HepG2 (cell line): ENCODE data around the gene AADAT. TPM values are rescaled to one million over a fixed set of nuclear protein-coding genes. Genes with fewer than 3 reads are reported as not detected.

Source experiments
- ATAC-seq: fragments of 200-7000 bp; cut with Tn5 transposase; 3 replicates; pipeline ENCODE4 v1.9.1; 2020; ENCODE audit warnings: mild to moderate bottlenecking, moderate library complexity
- BruUV-seq: library from RNA; stranded (reverse); fragments of 400-500 nt; replicated peaks from 2 replicates; lab custom pipeline; 2021; lab: Mats Ljungman, UMichigan
- CTCF ChIA-PET: fragments of 300-600 bp; formaldehyde crosslinking; extraction: SDS; loops from one replicate; lab custom pipeline; 2021; ENCODE audit warnings: low total read pairs, inconsistent platforms, low intra/inter-chr PET ratio; lab: Yijun Ruan, JAX
- POLR2A ChIA-PET: fragments of 350-600 bp; sonication (Branson Sonifier 250); formaldehyde crosslinking; loops from one replicate; lab custom pipeline; 2020; ENCODE audit warnings: antibody characterized with exemption, inconsistent platforms; lab: Yijun Ruan, JAX
- DNase-seq: peaks from one replicate; pipeline ENCODE4 v3.0.0-alpha.2; 2015; ENCODE audit warnings: low spot score
- FAIRE-seq: peaks from 3 replicates; lab custom pipeline; 2011; peaks lifted over from hg19 to GRCh38; lab: Jason Lieb, UNC
- H2AFZ ChIP-seq: one replicate; pipeline ENCODE4 v1.6.1; 2011; ENCODE audit warnings: low read length, inconsistent platforms
- H3K27ac ChIP-seq: fragments of 300-600 bp; 3 replicates; pipeline ENCODE4 v1.8.0; 2011; ENCODE audit warnings: mixed run types, mild to moderate bottlenecking, mixed read lengths, low read length, inconsistent platforms; ENCODE audit not compliant: insufficient read depth; ENCODE audit errors: extremely low read length
- H3K27me3 ChIP-seq, 2 experiments: fragments of 200-600 bp in 1 of 2; 2 replicates in 1 of 2; 3 replicates in 1 of 2; pipeline versions ENCODE4 v1.6.0 to v1.8.0; 2011; ENCODE audit warnings: low read length in 2 of 2, mild to moderate bottlenecking in 2 of 2, moderate library complexity in 2 of 2, inconsistent platforms in 1 of 2; ENCODE audit not compliant: insufficient read depth in 2 of 2, control insufficient read depth in 1 of 2
- H3K36me3 ChIP-seq, 2 experiments: fragments of 200-600 bp in 1 of 2; replicated peaks in 1 of 2; 2 replicates in 1 of 2; 3 replicates in 1 of 2; pipeline versions ENCODE4 v1.5.1 to v1.8.0; 2011; ENCODE audit warnings: low read length in 2 of 2, inconsistent platforms in 1 of 2; ENCODE audit not compliant: insufficient read depth in 2 of 2, control insufficient read depth in 1 of 2
- H3K4me1 ChIP-seq: 2 replicates; pipeline ENCODE4 v1.5.1; 2012; ENCODE audit warnings: low read length, inconsistent platforms; ENCODE audit not compliant: insufficient read depth
- H3K4me2 ChIP-seq: 2 replicates; pipeline ENCODE4 v1.6.0; 2011; ENCODE audit warnings: low read depth, low read length, inconsistent platforms
- H3K4me3 ChIP-seq, 3 experiments: fragments of 200-600 bp in 1 of 3; sonication (generic), shearing (Covaris generic) in 1 of 3; replicated peaks in 1 of 3; 2 replicates each; pipeline ENCODE4 v1.5.1; 2011 to 2016; ENCODE audit warnings: low read length in 3 of 3, inconsistent platforms in 2 of 3, low read depth in 2 of 3, mild to moderate bottlenecking in 2 of 3, control low read depth in 1 of 3, mixed read lengths in 1 of 3; ENCODE audit not compliant: insufficient read depth in 1 of 3
- H3K79me2 ChIP-seq: one replicate; pipeline ENCODE4 v1.6.1; 2011; ENCODE audit warnings: low read length, inconsistent platforms; ENCODE audit not compliant: insufficient read depth
- H3K9ac ChIP-seq: 2 replicates; pipeline ENCODE4 v1.6.0; 2011; ENCODE audit warnings: mild to moderate bottlenecking, low read depth, low read length, inconsistent platforms; ENCODE audit not compliant: insufficient read depth
- H3K9me3 ChIP-seq: 2 replicates; pipeline ENCODE4 v1.5.1; 2012; ENCODE audit warnings: mild to moderate bottlenecking, low read length
- H4K20me1 ChIP-seq: 2 replicates; pipeline ENCODE4 v1.6.0; 2011; ENCODE audit warnings: inconsistent platforms, mild to moderate bottlenecking, low read length, moderate library complexity; ENCODE audit not compliant: insufficient read depth
- ASH2L ChIP-seq: fragments of 300-600, 200-600 bp; sonication (generic); IDR thresholded peaks from 2 replicates; pipeline ENCODE4 v1.7.0; 2017; ENCODE audit warnings: low read depth, mild to moderate bottlenecking, moderate library complexity, mixed read lengths, low read length; ENCODE audit not compliant: insufficient read length
- FOXP1 ChIP-seq, 2 experiments: fragments of 450-650 bp in 1 of 2; IDR thresholded peaks; 2 replicates each; pipeline ENCODE4 v1.6.1; 2017 to 2018; ENCODE audit warnings: antibody characterized with exemption in 1 of 2
- KDM2A ChIP-seq: sonication (generic); formaldehyde crosslinking; IDR thresholded peaks from 2 replicates; pipeline ENCODE4 v1.4.0; 2020; ENCODE audit warnings: low read depth, missing genetic modification reagents, borderline replicate concordance
- KLF16 ChIP-seq, 2 experiments: sonication (generic) in 1 of 2; formaldehyde crosslinking in 1 of 2; IDR thresholded peaks; 2 replicates each; pipeline versions ENCODE4 v1.6.1 to v1.8.0; 2016 to 2023; ENCODE audit warnings: missing genetic modification reagents in 2 of 2, missing compliant biosample characterization in 1 of 2
- SMAD9 ChIP-seq: sonication (generic); formaldehyde crosslinking; IDR thresholded peaks from 2 replicates; pipeline ENCODE4 v1.5.1; 2020; ENCODE audit warnings: mild to moderate bottlenecking, missing genetic modification reagents
- TEAD2 ChIP-seq: sonication (generic); formaldehyde crosslinking; IDR thresholded peaks from 2 replicates; pipeline ENCODE4 v1.9.0; 2021; ENCODE audit warnings: missing genetic modification reagents
- ZNF138 ChIP-seq: sonication (generic); formaldehyde crosslinking; IDR thresholded peaks from 2 replicates; pipeline ENCODE4 v1.5.0; 2020; ENCODE audit warnings: mild to moderate bottlenecking, low read depth, missing genetic modification reagents
- ZNF296 ChIP-seq: sonication (generic); formaldehyde crosslinking; conservative IDR thresholded peaks from 2 replicates; pipeline ENCODE4 v1.5.0; 2020; ENCODE audit warnings: mild to moderate bottlenecking, missing genetic modification reagents
- ZNF430 ChIP-seq: sonication (generic); formaldehyde crosslinking; IDR thresholded peaks from 2 replicates; pipeline ENCODE4 v1.9.0; 2021; ENCODE audit warnings: mild to moderate bottlenecking, missing genetic modification reagents
- ZNF761 ChIP-seq: sonication (generic); formaldehyde crosslinking; conservative IDR thresholded peaks from 2 replicates; pipeline ENCODE4 v1.4.0; 2020; ENCODE audit warnings: mild to moderate bottlenecking, missing genetic modification reagents
- WGBS: methylation state at CpG from one replicate; pipeline ENCODE4 v1.1.6; 2017; ENCODE audit warnings: low lambda C conversion rate; 5-methylcytosine and 5-hydroxymethylcytosine counted together
- in situ Hi-C: cut with HindIII; loops from 2 replicates; pipeline ENCODE4 v1.10.0; 2017; ENCODE audit warnings: low pct_unique_long_range_greater_than_20kb; ENCODE audit not compliant: extremely low pct_ligation_motif_present
- intact Hi-C: fragments of 100-400 bp; cut with micrococcal nuclease; formaldehyde crosslinking; loops from one replicate; pipeline ENCODE4 v1.10.0; 2022; ENCODE audit not compliant: unreplicated experiment
- polyA plus RNA-seq, 8 experiments: library from polyadenylated mRNA; depleted of rRNA in 3 of 8; stranded (reverse) in 7 of 8; unstranded in 1 of 8; fragments of >200 nt; fragmentation: Illumina TruSeq in 4 of 8; extraction: Trizol in 4 of 8; gene quantifications; 2 replicates each; pipeline versions ENCODE4 v1.2.1 to v1.2.3, GENCODE V29; 2011 to 2016; ENCODE audit warnings: low read depth in 4 of 8, missing spikeins in 1 of 8, mixed read lengths in 1 of 8; ENCODE audit not compliant: insufficient read depth in 1 of 8
- total RNA-seq, 5 experiments: library from RNA; depleted of rRNA; stranded (reverse); fragments of >200 nt; fragmentation: Illumina TruSeq; extraction: Trizol; gene quantifications; 2 replicates each; pipeline ENCODE4 v1.2.3, GENCODE V29; 2016; ENCODE audit warnings: low read depth in 1 of 5
- TF ChIP-seq, protein P1 (sequence below): sonication (generic); formaldehyde crosslinking; IDR thresholded peaks from 2 replicates; pipeline ENCODE4 v1.8.0; 2022; ENCODE audit warnings: missing genetic modification reagents, mild to moderate bottlenecking, moderate library complexity, borderline replicate concordance
- TF ChIP-seq, protein P2 (sequence below): sonication (generic); formaldehyde crosslinking; IDR thresholded peaks from 2 replicates; pipeline ENCODE4 v1.5.0; 2020; ENCODE audit warnings: mild to moderate bottlenecking, missing genetic modification reagents, moderate library complexity
- TF ChIP-seq, protein P3 (sequence below): sonication (generic); formaldehyde crosslinking; IDR thresholded peaks from 2 replicates; pipeline ENCODE4 v1.4.0; 2020; ENCODE audit warnings: missing genetic modification reagents

The AADAT gene
- total and polyA plus RNA-seq, 2 of the 13 experiments (the other 11 are each of a cell fraction or from before 2014, with no cell fraction given), result 6.1 to 9.1 TPM

GRCh38 chr4:170038769-170039168 lies 51.0 kb downstream of the AADAT start:
- H3K9ac ChIP-seq, result no peak overlapping the region
- H3K27me3 ChIP-seq, result no peaks in the 10 kb centered on the region
- H3K36me3 ChIP-seq, result no peaks in the 10 kb centered on the region
- 22% methylated on average over 4 of the region's 4 CpGs for WGBS
- no peak overlapping the region for H3K27ac ChIP-seq
- in situ Hi-C loops, result no loop called here
- no peaks in the 10 kb centered on the region for H3K79me2 ChIP-seq
- no peak overlapping the region for H2AFZ ChIP-seq
- intact Hi-C loops, result no loop called here
- H4K20me1 ChIP-seq, result no peaks in the 10 kb centered on the region
- ChIA-PET CTCF (no interaction called here), POLR2A (no interaction called here)
- no peak overlapping the region for H3K4me3 ChIP-seq
- FAIRE-seq (no peak), ATAC-seq (no peak), DNase-seq (no peak)
- no peaks in the 10 kb centered on the region for H3K4me1 ChIP-seq
- TF ChIP-seq ASH2L (no peak), KLF16 (CRISPR knock-in tag; IDR thresholded peaks at IDR 0.05) (no peak), FOXP1 (IDR thresholded peaks at IDR 0.05) (no peak), FOXP1 (CRISPR knock-in tag; IDR thresholded peaks at IDR 0.05) (no peak), ZNF138 (CRISPR knock-in tag) (no peak), SMAD9 (CRISPR knock-in tag) (no peak), ZNF296 (CRISPR knock-in tag) (no peak), TEAD2 (CRISPR knock-in tag) (no peak), KDM2A (no peak), ZNF761 (CRISPR knock-in tag) (no peak), ZNF430 (CRISPR knock-in tag) (no peak)
- TF ChIP-seq, protein P1, sequence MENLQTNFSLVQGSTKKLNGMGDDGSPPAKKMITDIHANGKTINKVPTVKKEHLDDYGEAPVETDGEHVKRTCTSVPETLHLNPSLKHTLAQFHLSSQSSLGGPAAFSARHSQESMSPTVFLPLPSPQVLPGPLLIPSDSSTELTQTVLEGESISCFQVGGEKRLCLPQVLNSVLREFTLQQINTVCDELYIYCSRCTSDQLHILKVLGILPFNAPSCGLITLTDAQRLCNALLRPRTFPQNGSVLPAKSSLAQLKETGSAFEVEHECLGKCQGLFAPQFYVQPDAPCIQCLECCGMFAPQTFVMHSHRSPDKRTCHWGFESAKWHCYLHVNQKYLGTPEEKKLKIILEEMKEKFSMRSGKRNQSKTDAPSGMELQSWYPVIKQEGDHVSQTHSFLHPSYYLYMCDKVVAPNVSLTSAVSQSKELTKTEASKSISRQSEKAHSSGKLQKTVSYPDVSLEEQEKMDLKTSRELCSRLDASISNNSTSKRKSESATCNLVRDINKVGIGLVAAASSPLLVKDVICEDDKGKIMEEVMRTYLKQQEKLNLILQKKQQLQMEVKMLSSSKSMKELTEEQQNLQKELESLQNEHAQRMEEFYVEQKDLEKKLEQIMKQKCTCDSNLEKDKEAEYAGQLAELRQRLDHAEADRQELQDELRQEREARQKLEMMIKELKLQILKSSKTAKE (CRISPR knock-in tag), result no peak
- TF ChIP-seq, protein P2, sequence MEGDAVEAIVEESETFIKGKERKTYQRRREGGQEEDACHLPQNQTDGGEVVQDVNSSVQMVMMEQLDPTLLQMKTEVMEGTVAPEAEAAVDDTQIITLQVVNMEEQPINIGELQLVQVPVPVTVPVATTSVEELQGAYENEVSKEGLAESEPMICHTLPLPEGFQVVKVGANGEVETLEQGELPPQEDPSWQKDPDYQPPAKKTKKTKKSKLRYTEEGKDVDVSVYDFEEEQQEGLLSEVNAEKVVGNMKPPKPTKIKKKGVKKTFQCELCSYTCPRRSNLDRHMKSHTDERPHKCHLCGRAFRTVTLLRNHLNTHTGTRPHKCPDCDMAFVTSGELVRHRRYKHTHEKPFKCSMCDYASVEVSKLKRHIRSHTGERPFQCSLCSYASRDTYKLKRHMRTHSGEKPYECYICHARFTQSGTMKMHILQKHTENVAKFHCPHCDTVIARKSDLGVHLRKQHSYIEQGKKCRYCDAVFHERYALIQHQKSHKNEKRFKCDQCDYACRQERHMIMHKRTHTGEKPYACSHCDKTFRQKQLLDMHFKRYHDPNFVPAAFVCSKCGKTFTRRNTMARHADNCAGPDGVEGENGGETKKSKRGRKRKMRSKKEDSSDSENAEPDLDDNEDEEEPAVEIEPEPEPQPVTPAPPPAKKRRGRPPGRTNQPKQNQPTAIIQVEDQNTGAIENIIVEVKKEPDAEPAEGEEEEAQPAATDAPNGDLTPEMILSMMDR (CRISPR knock-in tag), result no peak
- TF ChIP-seq, protein P3, sequence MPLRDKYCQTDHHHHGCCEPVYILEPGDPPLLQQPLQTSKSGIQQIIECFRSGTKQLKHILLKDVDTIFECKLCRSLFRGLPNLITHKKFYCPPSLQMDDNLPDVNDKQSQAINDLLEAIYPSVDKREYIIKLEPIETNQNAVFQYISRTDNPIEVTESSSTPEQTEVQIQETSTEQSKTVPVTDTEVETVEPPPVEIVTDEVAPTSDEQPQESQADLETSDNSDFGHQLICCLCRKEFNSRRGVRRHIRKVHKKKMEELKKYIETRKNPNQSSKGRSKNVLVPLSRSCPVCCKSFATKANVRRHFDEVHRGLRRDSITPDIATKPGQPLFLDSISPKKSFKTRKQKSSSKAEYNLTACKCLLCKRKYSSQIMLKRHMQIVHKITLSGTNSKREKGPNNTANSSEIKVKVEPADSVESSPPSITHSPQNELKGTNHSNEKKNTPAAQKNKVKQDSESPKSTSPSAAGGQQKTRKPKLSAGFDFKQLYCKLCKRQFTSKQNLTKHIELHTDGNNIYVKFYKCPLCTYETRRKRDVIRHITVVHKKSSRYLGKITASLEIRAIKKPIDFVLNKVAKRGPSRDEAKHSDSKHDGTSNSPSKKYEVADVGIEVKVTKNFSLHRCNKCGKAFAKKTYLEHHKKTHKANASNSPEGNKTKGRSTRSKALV (CRISPR knock-in tag), result no peak
- H3K4me2 ChIP-seq, result no peak overlapping the region
- BruUV-seq, result no TSS peak
- no peaks in the 10 kb centered on the region for H3K9me3 ChIP-seq
